ENCODE data around the gene CHRNA5.
"Not testable (repeated sequence)": the region's sequence is repeated elsewhere in the genome, so short reads cannot be mapped to it uniquely, and the experiment has no call there.

The CHRNA5 gene

DNA sequence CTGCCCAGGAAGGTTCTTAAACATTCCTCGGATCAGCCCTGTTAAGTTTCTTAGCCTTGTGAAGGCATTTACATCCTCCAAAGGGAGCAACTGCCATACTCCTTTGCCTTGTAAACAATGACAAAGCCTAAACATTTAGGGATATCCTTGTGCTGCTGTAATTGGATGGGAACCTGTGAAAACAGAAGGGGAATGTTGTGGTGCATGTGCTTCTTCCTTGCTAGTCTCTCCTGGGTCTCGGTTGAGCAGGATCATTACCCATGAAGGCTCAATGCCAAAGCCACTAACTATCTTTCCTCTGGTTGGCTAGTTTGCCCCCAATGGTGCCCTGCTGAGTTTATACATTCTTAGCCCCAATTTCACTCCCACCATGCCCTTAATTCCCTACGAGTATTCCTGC is 38.1 kb downstream of the CHRNA5 start:
- TF ChIP-seq, protein P1, sequence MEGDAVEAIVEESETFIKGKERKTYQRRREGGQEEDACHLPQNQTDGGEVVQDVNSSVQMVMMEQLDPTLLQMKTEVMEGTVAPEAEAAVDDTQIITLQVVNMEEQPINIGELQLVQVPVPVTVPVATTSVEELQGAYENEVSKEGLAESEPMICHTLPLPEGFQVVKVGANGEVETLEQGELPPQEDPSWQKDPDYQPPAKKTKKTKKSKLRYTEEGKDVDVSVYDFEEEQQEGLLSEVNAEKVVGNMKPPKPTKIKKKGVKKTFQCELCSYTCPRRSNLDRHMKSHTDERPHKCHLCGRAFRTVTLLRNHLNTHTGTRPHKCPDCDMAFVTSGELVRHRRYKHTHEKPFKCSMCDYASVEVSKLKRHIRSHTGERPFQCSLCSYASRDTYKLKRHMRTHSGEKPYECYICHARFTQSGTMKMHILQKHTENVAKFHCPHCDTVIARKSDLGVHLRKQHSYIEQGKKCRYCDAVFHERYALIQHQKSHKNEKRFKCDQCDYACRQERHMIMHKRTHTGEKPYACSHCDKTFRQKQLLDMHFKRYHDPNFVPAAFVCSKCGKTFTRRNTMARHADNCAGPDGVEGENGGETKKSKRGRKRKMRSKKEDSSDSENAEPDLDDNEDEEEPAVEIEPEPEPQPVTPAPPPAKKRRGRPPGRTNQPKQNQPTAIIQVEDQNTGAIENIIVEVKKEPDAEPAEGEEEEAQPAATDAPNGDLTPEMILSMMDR (IDR thresholded peaks at IDR 0.05; ENCODE audit: poor library complexity, severe bottlenecking) = no peak
- no peak for ATAC-seq (ENCODE audit: low read depth)
- no peaks in the 10 kb centered on the region for H3K9me3 ChIP-seq (ENCODE audit: severe bottlenecking)
- H3K27me3 ChIP-seq (ENCODE audit: insufficient read depth, poor library complexity, severe bottlenecking) = no peaks in the 10 kb centered on the region
- H3K27ac ChIP-seq (ENCODE audit: poor library complexity, severe bottlenecking) = no peak overlapping the region
- H3K4me3 ChIP-seq (ENCODE audit: severe bottlenecking) = no peak overlapping the region
- no peaks in the 10 kb centered on the region for H3K4me1 ChIP-seq (ENCODE audit: insufficient read depth, poor library complexity, severe bottlenecking)
- no peak for DNase-seq (ENCODE audit: low spot score)
- no peaks in the 10 kb centered on the region for H3K36me3 ChIP-seq (ENCODE audit: low read depth)

DNA sequence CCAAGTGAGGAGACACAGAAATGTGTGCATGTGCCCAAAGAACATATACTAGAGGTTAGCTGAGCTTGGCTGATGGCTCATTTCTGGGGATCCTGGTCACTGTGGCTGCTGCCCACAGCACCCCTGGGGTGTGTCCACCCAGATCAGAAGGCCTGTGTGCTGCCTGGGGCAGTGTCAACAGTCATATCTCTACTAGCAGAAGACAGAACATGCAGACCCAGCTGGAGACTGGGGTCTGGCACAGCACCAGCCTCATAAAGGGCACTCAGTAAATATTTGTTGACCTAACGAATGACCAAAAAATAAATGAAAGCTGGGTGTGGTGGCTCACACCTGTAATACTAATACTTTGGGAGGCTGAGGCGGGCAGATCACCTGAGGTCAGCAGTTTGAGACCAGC is 39.1 kb downstream of the CHRNA5 start:
- Histone ChIP-seq H3K27me3 (ENCODE audit: insufficient read depth, poor library complexity, severe bottlenecking) (peaks cover 5% of the 10 kb centered on the region), H3K4me3 (ENCODE audit: severe bottlenecking) (no peak overlapping the region), H3K36me3 (ENCODE audit: low read depth) (no peaks in the 10 kb centered on the region), H3K27ac (ENCODE audit: poor library complexity, severe bottlenecking) (no peak overlapping the region), H3K9me3 (ENCODE audit: severe bottlenecking) (no peaks in the 10 kb centered on the region), H3K4me1 (ENCODE audit: insufficient read depth, poor library complexity, severe bottlenecking) (no peaks in the 10 kb centered on the region)
- DNase-seq (ENCODE audit: low spot score) = no peak
- no peak for ATAC-seq (ENCODE audit: low read depth)
- TF ChIP-seq, protein P1 (IDR thresholded peaks at IDR 0.05; ENCODE audit: poor library complexity, severe bottlenecking) = no peak

DNA sequence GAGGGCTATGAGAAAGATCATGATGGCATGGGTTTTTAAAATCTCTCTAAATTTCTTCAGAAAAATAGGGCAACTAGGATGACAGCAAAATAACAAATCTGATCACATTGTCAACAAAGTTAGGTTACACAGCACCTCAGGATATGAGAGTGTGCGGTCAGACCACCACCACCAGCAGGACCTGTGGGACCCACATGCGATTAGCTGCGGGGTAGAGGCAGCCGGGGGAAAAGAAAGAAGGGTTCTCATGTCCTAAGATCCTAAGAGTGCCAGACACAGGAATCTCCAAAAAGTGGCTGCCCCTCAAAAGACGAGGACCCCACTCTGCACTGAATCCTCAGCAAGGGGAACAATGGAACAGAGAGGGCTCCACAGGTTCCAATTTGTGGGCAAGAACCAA is 39.9 kb downstream of the CHRNA5 start:
- no peak overlapping the region for H3K4me3 ChIP-seq (ENCODE audit: severe bottlenecking)
- no peaks in the 10 kb centered on the region for H3K9me3 ChIP-seq (ENCODE audit: severe bottlenecking)
- no peaks in the 10 kb centered on the region for H3K36me3 ChIP-seq (ENCODE audit: low read depth)
- ATAC-seq (ENCODE audit: low read depth) (no peak), DNase-seq (ENCODE audit: low spot score) (no peak)
- TF ChIP-seq, protein P1 (IDR thresholded peaks at IDR 0.05; ENCODE audit: poor library complexity, severe bottlenecking) = no peak
- H3K27ac ChIP-seq (ENCODE audit: poor library complexity, severe bottlenecking) = no peak overlapping the region
- peaks cover 5% of the 10 kb centered on the region for H3K27me3 ChIP-seq (ENCODE audit: insufficient read depth, poor library complexity, severe bottlenecking)
- no peaks in the 10 kb centered on the region for H3K4me1 ChIP-seq (ENCODE audit: insufficient read depth, poor library complexity, severe bottlenecking)

DNA sequence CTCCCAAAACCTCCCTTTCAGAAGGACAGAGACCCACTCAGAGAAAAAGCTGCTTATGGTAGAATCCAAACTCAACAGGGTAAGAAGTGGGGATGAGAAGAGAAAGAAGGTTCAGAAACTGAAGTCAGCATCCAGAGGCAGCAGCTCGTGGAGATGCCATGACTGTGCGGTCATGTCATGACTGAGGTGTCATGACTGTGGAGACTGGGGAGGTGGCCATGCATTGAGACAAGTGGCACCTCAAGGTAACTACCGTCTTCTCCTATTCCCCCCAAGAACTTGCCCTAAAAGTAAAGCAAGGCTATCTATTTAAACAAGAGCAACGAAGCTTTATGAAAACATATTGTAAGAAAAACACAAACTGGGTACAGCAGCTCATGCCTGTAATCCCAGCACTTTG is 40.4 kb downstream of the CHRNA5 start:
- Histone ChIP-seq H3K27ac (ENCODE audit: poor library complexity, severe bottlenecking) (no peak overlapping the region), H3K4me3 (ENCODE audit: severe bottlenecking) (no peak overlapping the region), H3K4me1 (ENCODE audit: insufficient read depth, poor library complexity, severe bottlenecking) (no peaks in the 10 kb centered on the region), H3K9me3 (ENCODE audit: severe bottlenecking) (no peaks in the 10 kb centered on the region), H3K36me3 (ENCODE audit: low read depth) (no peaks in the 10 kb centered on the region), H3K27me3 (ENCODE audit: insufficient read depth, poor library complexity, severe bottlenecking) (peaks cover 5% of the 10 kb centered on the region)
- ATAC-seq (ENCODE audit: low read depth) = peak; percentile 29; the same call in 2 of the 3 replicates
- TF ChIP-seq, protein P1 (IDR thresholded peaks at IDR 0.05; ENCODE audit: poor library complexity, severe bottlenecking) = no peak
- DNase-seq (ENCODE audit: low spot score) = no peak

DNA sequence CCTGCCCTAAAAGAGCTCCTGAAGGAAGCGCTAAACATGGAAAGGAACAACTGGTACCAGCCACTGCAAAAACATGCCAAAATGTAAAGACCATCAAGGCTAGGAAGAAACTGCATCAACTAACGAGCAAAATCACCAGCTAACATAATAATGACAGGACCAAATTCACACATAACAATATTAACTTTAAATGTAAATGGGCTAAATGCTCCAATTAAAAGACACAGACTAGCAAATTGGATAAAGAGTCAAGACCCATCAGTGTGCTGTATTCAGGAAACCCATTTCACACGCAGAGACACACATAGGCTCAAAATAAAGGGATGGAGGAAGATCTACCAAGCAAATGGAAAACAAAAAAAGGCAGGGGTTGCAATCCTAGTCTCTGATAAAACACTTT is 44.2 kb downstream of the CHRNA5 start:
- not testable (repeated sequence) for H3K27ac ChIP-seq (ENCODE audit: poor library complexity, severe bottlenecking); ATAC-seq (ENCODE audit: low read depth); DNase-seq (ENCODE audit: low spot score); H3K9me3 ChIP-seq (ENCODE audit: severe bottlenecking); H3K27me3 ChIP-seq (ENCODE audit: insufficient read depth, poor library complexity, severe bottlenecking); H3K36me3 ChIP-seq (ENCODE audit: low read depth); H3K4me1 ChIP-seq (ENCODE audit: insufficient read depth, poor library complexity, severe bottlenecking); H3K4me3 ChIP-seq (ENCODE audit: severe bottlenecking)
